Fibroblast of skin of back (primary cell): ENCODE data around the gene ELL2.
A peak's percentile ranks its signal among the peaks of the same experiment; 100 is the strongest.

ENCODE experiments used
- DNase-seq: peaks from one replicate; pipeline ENCODE4 v3.0.0-alpha.2; 2013

The ELL2 gene

GRCh38 chr5:95983080-95983479, 21.4 kb upstream of the ELL2 start:
- no peak for DNase-seq

- DNase-seq, result no peak
Observed at GRCh38 chr5:95976606-95977005, 15.0 kb upstream of the ELL2 start.

GRCh38 chr5:95975703-95976102, 14.1 kb upstream of the ELL2 start:
- no peak for DNase-seq

- peak; percentile 67 for DNase-seq
Observed at GRCh38 chr5:95973793-95974325, 12.2 kb upstream of the ELL2 start.

GRCh38 chr5:95972196-95972595, 10.5 kb upstream of the ELL2 start:
- DNase-seq, result no peak

GRCh38 chr5:95970359-95970704, 8.7 kb upstream of the ELL2 start:
- DNase-seq, result no peak

GRCh38 chr5:95969651-95970358, 8.2 kb upstream of the ELL2 start:
- no peak for DNase-seq

- DNase-seq, result no peak
Observed at GRCh38 chr5:95969055-95969454, 7.4 kb upstream of the ELL2 start.

GRCh38 chr5:95967236-95967635, 5.6 kb upstream of the ELL2 start:
- no peak for DNase-seq

GRCh38 chr5:95966005-95966404, 4.4 kb upstream of the ELL2 start:
- no peak for DNase-seq

GRCh38 chr5:95963650-95964410, 2.2 kb upstream of the ELL2 start:
- DNase-seq, result no peak

GRCh38 chr5:95962785-95963184, 1.1 kb upstream of the ELL2 start:
- DNase-seq, result peak; percentile 40

- no peak for DNase-seq
Observed at GRCh38 chr5:95962475-95962773, 773 bp upstream of the ELL2 start.

- DNase-seq, result peak; percentile 83
Observed at GRCh38 chr5:95960667-95961616, 709 bp downstream of the ELL2 start.

GRCh38 chr5:95959888-95960666, 1.6 kb downstream of the ELL2 start:
- DNase-seq, result peak; percentile 49

GRCh38 chr5:95959051-95959887, 2.4 kb downstream of the ELL2 start:
- no peak for DNase-seq

GRCh38 chr5:95958310-95959014, 3.2 kb downstream of the ELL2 start:
- peak; percentile 31 for DNase-seq

GRCh38 chr5:95957561-95958203, 4.0 kb downstream of the ELL2 start:
- no peak for DNase-seq

GRCh38 chr5:95956900-95957293, 4.8 kb downstream of the ELL2 start:
- DNase-seq, result no peak
